ENCODE measurements around the gene LEMD2.

DNA sequence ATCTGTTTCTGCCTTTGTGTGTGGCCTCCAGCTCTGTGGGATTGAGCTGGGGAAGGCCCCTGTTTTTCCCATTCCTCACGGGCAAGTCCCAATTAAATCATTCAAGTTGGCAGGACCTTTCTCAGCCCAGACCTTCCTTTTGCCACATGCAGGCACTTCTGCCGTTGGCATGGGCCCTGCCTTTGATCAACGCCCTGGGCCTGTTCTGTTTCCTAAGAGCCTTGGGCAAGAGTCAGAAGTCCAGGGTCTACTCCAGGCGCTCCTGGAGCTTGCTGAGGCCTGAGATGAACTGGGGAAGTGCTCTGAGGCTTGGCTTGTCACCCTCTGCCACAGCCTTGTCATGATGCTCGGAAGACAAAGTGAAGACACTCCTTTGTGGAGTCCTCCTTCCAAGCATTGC, 49.4 kb downstream of the LEMD2 start:
- no peak for TF ChIP-seq MAX (CRISPR knock-in tag; IDR thresholded peaks at IDR 0.05)
- no peak for TF ChIP-seq ZNF232 (CRISPR knock-in tag; IDR thresholded peaks at IDR 0.05)
- TF ChIP-seq TEAD4 (CRISPR knock-in tag; IDR thresholded peaks at IDR 0.05), result no peak
- no peak for TF ChIP-seq CREM (CRISPR knock-in tag; IDR thresholded peaks at IDR 0.05)
- TF ChIP-seq, protein P1, sequence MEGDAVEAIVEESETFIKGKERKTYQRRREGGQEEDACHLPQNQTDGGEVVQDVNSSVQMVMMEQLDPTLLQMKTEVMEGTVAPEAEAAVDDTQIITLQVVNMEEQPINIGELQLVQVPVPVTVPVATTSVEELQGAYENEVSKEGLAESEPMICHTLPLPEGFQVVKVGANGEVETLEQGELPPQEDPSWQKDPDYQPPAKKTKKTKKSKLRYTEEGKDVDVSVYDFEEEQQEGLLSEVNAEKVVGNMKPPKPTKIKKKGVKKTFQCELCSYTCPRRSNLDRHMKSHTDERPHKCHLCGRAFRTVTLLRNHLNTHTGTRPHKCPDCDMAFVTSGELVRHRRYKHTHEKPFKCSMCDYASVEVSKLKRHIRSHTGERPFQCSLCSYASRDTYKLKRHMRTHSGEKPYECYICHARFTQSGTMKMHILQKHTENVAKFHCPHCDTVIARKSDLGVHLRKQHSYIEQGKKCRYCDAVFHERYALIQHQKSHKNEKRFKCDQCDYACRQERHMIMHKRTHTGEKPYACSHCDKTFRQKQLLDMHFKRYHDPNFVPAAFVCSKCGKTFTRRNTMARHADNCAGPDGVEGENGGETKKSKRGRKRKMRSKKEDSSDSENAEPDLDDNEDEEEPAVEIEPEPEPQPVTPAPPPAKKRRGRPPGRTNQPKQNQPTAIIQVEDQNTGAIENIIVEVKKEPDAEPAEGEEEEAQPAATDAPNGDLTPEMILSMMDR (IDR thresholded peaks at IDR 0.05), result no peak
- no peak for TF ChIP-seq NFYB (CRISPR knock-in tag; conservative IDR thresholded peaks at IDR 0.05; ENCODE audit: low read depth)
- TF ChIP-seq ZNF317 (CRISPR knock-in tag; IDR thresholded peaks at IDR 0.05; ENCODE audit: borderline replicate concordance, low read depth), result no peak
- TF ChIP-seq USF2 (CRISPR knock-in tag; IDR thresholded peaks at IDR 0.05), result no peak
- TF ChIP-seq NR2C2 (CRISPR knock-in tag; IDR thresholded peaks at IDR 0.05), result no peak
- TF ChIP-seq CREB1 (CRISPR knock-in tag; IDR thresholded peaks at IDR 0.05), result no peak
- TF ChIP-seq TP53 (CRISPR knock-in tag; IDR thresholded peaks at IDR 0.05), result no peak
- TF ChIP-seq, protein P2, sequence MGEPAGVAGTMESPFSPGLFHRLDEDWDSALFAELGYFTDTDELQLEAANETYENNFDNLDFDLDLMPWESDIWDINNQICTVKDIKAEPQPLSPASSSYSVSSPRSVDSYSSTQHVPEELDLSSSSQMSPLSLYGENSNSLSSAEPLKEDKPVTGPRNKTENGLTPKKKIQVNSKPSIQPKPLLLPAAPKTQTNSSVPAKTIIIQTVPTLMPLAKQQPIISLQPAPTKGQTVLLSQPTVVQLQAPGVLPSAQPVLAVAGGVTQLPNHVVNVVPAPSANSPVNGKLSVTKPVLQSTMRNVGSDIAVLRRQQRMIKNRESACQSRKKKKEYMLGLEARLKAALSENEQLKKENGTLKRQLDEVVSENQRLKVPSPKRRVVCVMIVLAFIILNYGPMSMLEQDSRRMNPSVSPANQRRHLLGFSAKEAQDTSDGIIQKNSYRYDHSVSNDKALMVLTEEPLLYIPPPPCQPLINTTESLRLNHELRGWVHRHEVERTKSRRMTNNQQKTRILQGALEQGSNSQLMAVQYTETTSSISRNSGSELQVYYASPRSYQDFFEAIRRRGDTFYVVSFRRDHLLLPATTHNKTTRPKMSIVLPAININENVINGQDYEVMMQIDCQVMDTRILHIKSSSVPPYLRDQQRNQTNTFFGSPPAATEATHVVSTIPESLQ (CRISPR knock-in tag; IDR thresholded peaks at IDR 0.05), result no peak
- TF ChIP-seq, protein P3, sequence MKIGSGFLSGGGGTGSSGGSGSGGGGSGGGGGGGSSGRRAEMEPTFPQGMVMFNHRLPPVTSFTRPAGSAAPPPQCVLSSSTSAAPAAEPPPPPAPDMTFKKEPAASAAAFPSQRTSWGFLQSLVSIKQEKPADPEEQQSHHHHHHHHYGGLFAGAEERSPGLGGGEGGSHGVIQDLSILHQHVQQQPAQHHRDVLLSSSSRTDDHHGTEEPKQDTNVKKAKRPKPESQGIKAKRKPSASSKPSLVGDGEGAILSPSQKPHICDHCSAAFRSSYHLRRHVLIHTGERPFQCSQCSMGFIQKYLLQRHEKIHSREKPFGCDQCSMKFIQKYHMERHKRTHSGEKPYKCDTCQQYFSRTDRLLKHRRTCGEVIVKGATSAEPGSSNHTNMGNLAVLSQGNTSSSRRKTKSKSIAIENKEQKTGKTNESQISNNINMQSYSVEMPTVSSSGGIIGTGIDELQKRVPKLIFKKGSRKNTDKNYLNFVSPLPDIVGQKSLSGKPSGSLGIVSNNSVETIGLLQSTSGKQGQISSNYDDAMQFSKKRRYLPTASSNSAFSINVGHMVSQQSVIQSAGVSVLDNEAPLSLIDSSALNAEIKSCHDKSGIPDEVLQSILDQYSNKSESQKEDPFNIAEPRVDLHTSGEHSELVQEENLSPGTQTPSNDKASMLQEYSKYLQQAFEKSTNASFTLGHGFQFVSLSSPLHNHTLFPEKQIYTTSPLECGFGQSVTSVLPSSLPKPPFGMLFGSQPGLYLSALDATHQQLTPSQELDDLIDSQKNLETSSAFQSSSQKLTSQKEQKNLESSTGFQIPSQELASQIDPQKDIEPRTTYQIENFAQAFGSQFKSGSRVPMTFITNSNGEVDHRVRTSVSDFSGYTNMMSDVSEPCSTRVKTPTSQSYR (CRISPR knock-in tag; IDR thresholded peaks at IDR 0.05), result no peak

Data from WTC11 (cell line).